GM23338 (cell line): ENCODE measurements around the gene OR2A12. TPM values are rescaled to one million over a fixed set of nuclear protein-coding genes. Genes with fewer than 3 reads are reported as not detected.

Experiments
- ATAC-seq: fragments of 200-7000 bp; cut with Tn5 transposase; 3 replicates; pipeline ENCODE4 v1.9.1; 2020
- DNase-seq: peaks from one replicate; pipeline ENCODE4 v3.0.0-alpha.2; 2015; ENCODE audit warnings: low spot score
- H2AFZ ChIP-seq: fragments of 200-600 bp; sonication (generic); 2 replicates; pipeline ENCODE4 v1.8.0; 2016; ENCODE audit warnings: antibody characterized with exemption, mild to moderate bottlenecking, moderate library complexity
- H3F3A ChIP-seq: fragments of 200-600 bp; sonication (generic); replicated peaks from 2 replicates; pipeline ENCODE4 v1.8.0; 2017; ENCODE audit warnings: antibody characterized with exemption, mixed run types, low read depth
- H3K27ac ChIP-seq: fragments of 200-600 bp; sonication (generic); 2 replicates; pipeline ENCODE4 v1.6.1; 2016; ENCODE audit warnings: low read depth
- H3K27me3 ChIP-seq: fragments of 200-600 bp; sonication (generic); 2 replicates; pipeline ENCODE4 v1.8.0; 2016; ENCODE audit warnings: mild to moderate bottlenecking, mixed run types, moderate library complexity; ENCODE audit not compliant: insufficient read depth
- H3K36me3 ChIP-seq: fragments of 200-600 bp; sonication (generic); 2 replicates; pipeline ENCODE4 v1.8.0; 2016; ENCODE audit warnings: mild to moderate bottlenecking; ENCODE audit not compliant: insufficient read depth
- H3K4me1 ChIP-seq: fragments of 200-600 bp; sonication (generic); 2 replicates; pipeline ENCODE4 v1.8.0; 2016; ENCODE audit warnings: mild to moderate bottlenecking, moderate library complexity; ENCODE audit not compliant: insufficient read depth
- H3K4me2 ChIP-seq: fragments of 200-600 bp; sonication (generic); 2 replicates; pipeline ENCODE4 v1.7.1; 2017; ENCODE audit warnings: mixed run types
- H3K4me3 ChIP-seq: fragments of 200-600 bp; sonication (generic); 2 replicates; pipeline ENCODE4 v1.6.1; 2016; ENCODE audit warnings: mixed run types
- H3K79me2 ChIP-seq: fragments of 200-600 bp; sonication (generic); replicated peaks from 2 replicates; pipeline ENCODE4 v1.8.0; 2017; ENCODE audit warnings: mild to moderate bottlenecking; ENCODE audit not compliant: insufficient read depth
- H3K9me2 ChIP-seq: fragments of 200-600 bp; sonication (generic); 2 replicates; pipeline ENCODE4 v1.8.0; 2017; ENCODE audit not compliant: insufficient read depth
- H4K20me1 ChIP-seq: fragments of 200-600 bp; sonication (generic); replicated peaks from 2 replicates; pipeline ENCODE4 v1.8.0; 2017; ENCODE audit warnings: mild to moderate bottlenecking; ENCODE audit not compliant: insufficient read depth
- H3K27ac Mint-ChIP-seq: 2 replicates; pipeline ENCODE4 v1.8.0; 2020; ENCODE audit warnings: inconsistent platforms, mild to moderate bottlenecking, moderate library complexity, mixed read lengths
- H3K27me3 Mint-ChIP-seq: 3 replicates; pipeline ENCODE4 v1.8.0; 2022; ENCODE audit warnings: low read depth, mild to moderate bottlenecking, moderate library complexity, mixed read lengths, inconsistent platforms; ENCODE audit not compliant: insufficient read depth, poor library complexity
- H3K36me3 Mint-ChIP-seq: 3 replicates; pipeline ENCODE4 v1.8.0; 2021; ENCODE audit warnings: low read depth, mild to moderate bottlenecking, inconsistent platforms, moderate library complexity, mixed read lengths
- H3K4me1 Mint-ChIP-seq: 3 replicates; pipeline ENCODE4 v1.8.0; 2020; ENCODE audit warnings: mild to moderate bottlenecking, inconsistent platforms, mixed read lengths
- H3K4me3 Mint-ChIP-seq: 3 replicates; pipeline ENCODE4 v1.8.0; 2021; ENCODE audit warnings: moderate library complexity, mild to moderate bottlenecking, inconsistent platforms, mixed read lengths
- H3K9me3 Mint-ChIP-seq: 3 replicates; pipeline ENCODE4 v1.8.0; 2020; ENCODE audit warnings: moderate library complexity, mild to moderate bottlenecking, inconsistent platforms, mixed read lengths
- CREB1 ChIP-seq: fragments of 250-450 bp; sonication (Bioruptor Pico); IDR thresholded peaks from 2 replicates; pipeline ENCODE4 v1.5.0; 2020; ENCODE audit warnings: low read depth, mild to moderate bottlenecking, moderate library complexity
- ETS1 ChIP-seq: IDR thresholded peaks from 2 replicates; pipeline ENCODE4 v1.6.1; 2016; ENCODE audit warnings: antibody characterized with exemption
- EZH2 ChIP-seq: fragments of 200-600 bp; sonication (generic); IDR thresholded peaks from one replicate; pipeline ENCODE4 v1.8.0; 2017; ENCODE audit warnings: antibody characterized with exemption, mild to moderate bottlenecking, low read depth; ENCODE audit not compliant: unreplicated experiment
- EZH2phosphoT487 ChIP-seq: fragments of 200-600 bp; sonication (generic); IDR thresholded peaks from one replicate; pipeline ENCODE4 v1.8.1; 2018; ENCODE audit warnings: antibody characterized with exemption; ENCODE audit not compliant: unreplicated experiment
- JUNB ChIP-seq: IDR thresholded peaks from one replicate; pipeline ENCODE4 v1.6.1; 2016; ENCODE audit warnings: antibody characterized with exemption; ENCODE audit not compliant: unreplicated experiment
- NANOG ChIP-seq: IDR thresholded peaks from 2 replicates; pipeline ENCODE4 v1.6.1; 2016; ENCODE audit warnings: antibody characterized with exemption, borderline replicate concordance
- POLR2AphosphoS5 ChIP-seq: IDR thresholded peaks from 2 replicates; pipeline ENCODE4 v1.6.1; 2016; ENCODE audit warnings: antibody characterized with exemption, low read depth
- REST ChIP-seq: IDR thresholded peaks from one replicate; pipeline ENCODE4 v1.6.1; 2018; ENCODE audit warnings: antibody characterized with exemption; ENCODE audit not compliant: unreplicated experiment
- STAT1 ChIP-seq: IDR thresholded peaks from one replicate; pipeline ENCODE4 v1.6.1; 2016; ENCODE audit warnings: antibody characterized with exemption; ENCODE audit not compliant: unreplicated experiment
- ZNF114 ChIP-seq: fragments of 250-450 bp; sonication (Bioruptor Pico); IDR thresholded peaks from 2 replicates; pipeline ENCODE4 v1.5.0; 2020; ENCODE audit warnings: mild to moderate bottlenecking, moderate library complexity
- ZNF331 ChIP-seq: fragments of 250-450 bp; sonication (Bioruptor Pico); IDR thresholded peaks from 2 replicates; pipeline ENCODE4 v1.5.0; 2020; ENCODE audit warnings: low read depth, mild to moderate bottlenecking, moderate library complexity
- ZNF462 ChIP-seq: fragments of 250-450 bp; sonication (Bioruptor Pico); IDR thresholded peaks from 2 replicates; pipeline ENCODE4 v1.5.0; 2020; ENCODE audit warnings: mild to moderate bottlenecking, moderate library complexity
- polyA plus RNA-seq: library from polyadenylated mRNA; unstranded; fragments of >200 nt; fragmentation: Nextera tagmentation; extraction: Ambion mirVana; gene quantifications from 2 replicates; pipeline ENCODE4 v1.2.1, GENCODE V29; 2016
- total RNA-seq: library from RNA; depleted of rRNA; stranded (reverse); fragments of >200 nt; shearing (Covaris generic); gene quantifications from 2 replicates; pipeline ENCODE4 v1.2.3, GENCODE V29; 2014
- TF ChIP-seq, protein P1 (sequence below), 2 experiments: fragments of 200-600 bp in 1 of 2; sonication (generic) in 1 of 2; conservative IDR thresholded peaks; 2 replicates each; pipeline versions ENCODE4 v1.5.1 to v1.6.1; 2016 to 2017; ENCODE audit warnings: antibody characterized with exemption in 2 of 2, low read depth in 2 of 2, mild to moderate bottlenecking in 2 of 2, moderate library complexity in 1 of 2

Gene OR2A12
- total and polyA plus RNA-seq, 2 experiments from 2014 or later, result not detected

- H3K4me2 ChIP-seq, result no peak overlapping the region
- Mint-ChIP-seq H3K4me3 (no peak overlapping the region), H3K27me3 (peaks cover 3% of the 10 kb centered on the region), H3K27ac (no peak overlapping the region), H3K36me3 (no peaks in the 10 kb centered on the region), H3K9me3 (no peaks in the 10 kb centered on the region; the same call in 2 of the 3 replicates), H3K4me1 (no peaks in the 10 kb centered on the region)
- no peaks in the 10 kb centered on the region for H3K36me3 ChIP-seq
- no peak overlapping the region for H3K27ac ChIP-seq
- no peaks in the 10 kb centered on the region for H3K4me1 ChIP-seq
- H3K4me3 ChIP-seq, result no peak overlapping the region
- H4K20me1 ChIP-seq, result no peaks in the 10 kb centered on the region
- DNase-seq (peak; percentile 51), ATAC-seq (no peak)
- no peaks in the 10 kb centered on the region for H3K79me2 ChIP-seq
- no peak overlapping the region for H2AFZ ChIP-seq
- TF ChIP-seq CREB1 (CRISPR knock-in tag) (no peak), POLR2AphosphoS5 (no peak), REST (no peak), ZNF114 (CRISPR knock-in tag) (no peak), EZH2phosphoT487 (no peak), EZH2 (no peak), ZNF462 (CRISPR knock-in tag) (no peak), NANOG (no peak), STAT1 (no peak), ETS1 (no peak), JUNB (no peak), ZNF331 (CRISPR knock-in tag) (no peak)
- TF ChIP-seq, protein P1, sequence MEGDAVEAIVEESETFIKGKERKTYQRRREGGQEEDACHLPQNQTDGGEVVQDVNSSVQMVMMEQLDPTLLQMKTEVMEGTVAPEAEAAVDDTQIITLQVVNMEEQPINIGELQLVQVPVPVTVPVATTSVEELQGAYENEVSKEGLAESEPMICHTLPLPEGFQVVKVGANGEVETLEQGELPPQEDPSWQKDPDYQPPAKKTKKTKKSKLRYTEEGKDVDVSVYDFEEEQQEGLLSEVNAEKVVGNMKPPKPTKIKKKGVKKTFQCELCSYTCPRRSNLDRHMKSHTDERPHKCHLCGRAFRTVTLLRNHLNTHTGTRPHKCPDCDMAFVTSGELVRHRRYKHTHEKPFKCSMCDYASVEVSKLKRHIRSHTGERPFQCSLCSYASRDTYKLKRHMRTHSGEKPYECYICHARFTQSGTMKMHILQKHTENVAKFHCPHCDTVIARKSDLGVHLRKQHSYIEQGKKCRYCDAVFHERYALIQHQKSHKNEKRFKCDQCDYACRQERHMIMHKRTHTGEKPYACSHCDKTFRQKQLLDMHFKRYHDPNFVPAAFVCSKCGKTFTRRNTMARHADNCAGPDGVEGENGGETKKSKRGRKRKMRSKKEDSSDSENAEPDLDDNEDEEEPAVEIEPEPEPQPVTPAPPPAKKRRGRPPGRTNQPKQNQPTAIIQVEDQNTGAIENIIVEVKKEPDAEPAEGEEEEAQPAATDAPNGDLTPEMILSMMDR (conservative IDR thresholded peaks at IDR 0.05; ENCODE audit: low read depth in 2 of 2), result no peak
- H3F3A ChIP-seq, result no peaks in the 10 kb centered on the region
- no peaks in the 10 kb centered on the region for H3K9me2 ChIP-seq
- no peaks in the 10 kb centered on the region for H3K27me3 ChIP-seq
Measured at GRCh38 chr7:144134116-144134515, 48.0 kb downstream of the OR2A12 start.
